Activated CD8-positive, alpha-beta memory T cell treated with anti-CD3 and anti-CD28 coated beads, Interleukin-2, amount 50 U/mL, for 1 hour (primary cell): Measurements from ENCODE around the gene DSCAML1.

Experiments used
- DNase-seq: peaks from one replicate; pipeline ENCODE4 v3.0.0-alpha.2; 2020; ENCODE audit errors: extremely low read depth

Gene DSCAML1

DNA sequence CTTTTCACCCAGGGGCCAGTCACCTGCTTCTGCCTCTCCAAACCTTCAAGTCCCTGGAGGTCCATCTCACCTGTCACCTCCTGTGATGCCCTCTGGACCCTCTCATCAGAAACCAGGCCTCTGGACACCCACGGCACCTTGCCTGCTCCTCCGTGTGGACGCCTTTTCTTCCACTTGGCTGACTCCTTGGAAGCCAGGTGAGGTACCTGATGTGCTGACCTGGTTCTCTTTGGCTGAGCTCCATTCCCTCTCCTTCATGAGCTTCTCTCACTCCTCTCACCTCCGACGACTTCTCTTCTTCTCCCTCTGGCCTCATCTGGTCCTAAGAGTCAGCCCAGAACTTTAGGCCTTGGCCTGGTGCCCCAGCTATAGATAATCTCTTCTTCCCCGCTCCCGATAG lies 370.1 kb downstream of the DSCAML1 start:
- DNase-seq, result no peak

DNA sequence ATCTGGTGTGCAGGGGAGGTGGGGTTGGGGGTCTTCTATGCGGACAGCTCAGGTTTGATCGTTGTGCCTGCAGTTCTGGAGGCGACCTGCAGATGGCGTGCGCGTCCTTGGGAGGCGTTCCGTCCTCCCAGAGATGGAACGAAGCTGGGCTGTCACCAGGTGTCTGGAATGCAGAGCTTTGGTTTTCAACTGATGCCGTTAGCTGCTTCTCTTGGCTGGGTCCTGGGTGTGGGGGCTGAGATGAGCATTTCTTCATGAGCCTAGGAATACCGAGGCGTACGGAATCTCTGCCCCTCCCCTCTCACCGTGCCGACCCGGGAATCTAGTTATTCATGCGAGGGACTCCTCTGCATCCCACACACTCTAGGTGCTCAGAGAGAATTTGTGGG lies 370.7 kb downstream of the DSCAML1 start:
- DNase-seq, result peak; percentile 11

DNA sequence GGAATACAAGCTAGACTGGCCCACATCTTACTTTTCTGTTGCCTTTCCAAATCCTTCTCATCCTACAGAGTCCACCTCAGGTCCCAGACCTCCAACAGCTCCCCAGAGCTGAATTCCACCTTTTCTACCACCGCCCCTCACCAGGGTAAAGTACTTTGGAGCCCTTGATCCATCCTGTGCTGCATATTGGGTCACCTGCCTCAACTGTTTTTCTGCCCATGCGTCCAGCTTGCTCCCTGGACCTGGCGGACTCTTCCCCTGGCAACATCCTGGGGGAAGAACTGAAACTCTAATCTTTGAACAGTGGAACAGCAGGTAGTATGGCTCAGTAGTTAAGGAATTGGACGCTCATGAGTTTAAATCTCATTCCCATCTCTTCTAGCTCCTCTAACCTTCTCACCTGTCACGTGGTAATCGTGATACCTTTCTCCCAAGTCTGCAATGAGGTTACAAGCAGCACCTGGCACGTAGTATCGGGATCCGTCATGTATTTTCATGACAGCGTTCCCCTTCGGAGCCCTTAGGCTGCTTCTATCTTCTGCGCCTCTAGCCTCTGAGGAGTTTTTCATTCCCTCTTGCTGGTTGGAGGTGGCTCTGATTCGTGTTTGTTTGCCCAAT lies 371.2 kb downstream of the DSCAML1 start:
- no peak for DNase-seq

GRCh38 chr11:117424781-117425180 lies 372.2 kb downstream of the DSCAML1 start:
- DNase-seq, result no peak

- DNase-seq, result no peak
Measured at GRCh38 chr11:117423046-117423575, 373.9 kb downstream of the DSCAML1 start.

DNA sequence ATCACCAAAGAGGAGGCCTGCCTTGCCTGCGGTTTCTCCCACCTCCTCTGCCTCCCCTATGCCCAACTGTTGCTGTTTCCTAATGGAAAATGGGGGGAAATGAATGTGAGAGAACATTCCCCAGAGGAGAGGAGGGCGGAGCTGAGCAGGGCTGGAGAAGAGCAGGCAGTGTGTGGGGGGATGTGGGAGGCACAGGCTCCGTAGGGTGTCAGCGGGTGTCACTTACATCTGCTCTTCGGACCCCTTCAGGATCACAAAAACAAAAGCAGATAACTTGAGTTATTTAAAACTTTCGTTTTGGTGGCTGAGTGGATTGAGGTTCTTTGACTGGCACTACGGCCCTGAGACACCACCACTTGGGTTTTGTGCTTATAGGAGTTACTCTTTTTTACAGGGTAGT lies 375.5 kb downstream of the DSCAML1 start:
- no peak for DNase-seq

DNA sequence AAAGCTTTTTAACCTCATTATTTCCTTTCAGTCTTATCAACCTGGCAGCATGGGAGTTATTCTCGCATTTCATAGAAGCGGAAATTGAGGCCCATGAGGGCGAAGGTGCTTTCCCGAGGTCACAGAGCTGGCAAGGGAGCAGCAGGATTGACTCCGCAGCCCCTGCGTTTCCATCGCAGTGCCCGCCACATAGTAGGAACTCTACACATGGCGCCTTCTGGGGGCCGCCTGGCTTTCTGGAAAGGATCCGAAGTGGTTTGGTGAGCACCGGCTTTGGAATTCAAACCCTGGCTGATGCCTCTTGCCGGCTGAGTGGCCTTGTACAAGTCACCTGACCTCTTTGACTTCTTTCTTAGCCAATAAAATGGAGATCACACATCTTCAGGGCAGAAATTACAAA lies 376.0 kb downstream of the DSCAML1 start:
- no peak for DNase-seq

DNA sequence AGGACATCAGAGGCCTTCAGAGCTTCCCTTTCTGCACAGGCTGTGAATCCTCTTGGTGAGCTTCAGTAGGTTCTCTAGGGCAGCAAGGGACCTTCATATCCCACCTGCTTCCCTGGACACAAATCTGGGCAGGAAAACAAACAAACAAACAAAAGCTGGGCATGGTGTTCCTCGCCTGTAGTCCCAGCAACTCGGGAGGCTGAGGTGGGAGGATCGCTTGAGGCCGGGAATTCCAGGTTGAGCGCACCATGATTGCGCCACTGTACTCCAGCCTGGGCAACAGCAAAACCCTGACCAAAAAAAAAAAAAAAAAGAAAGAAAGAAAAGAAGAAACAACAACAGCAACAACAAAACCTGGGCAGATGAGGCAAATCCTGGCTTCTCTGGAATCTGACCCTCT lies 376.4 kb downstream of the DSCAML1 start:
- no peak for DNase-seq

GRCh38 chr11:117420143-117420485 lies 376.9 kb downstream of the DSCAML1 start:
- DNase-seq, result no peak

GRCh38 chr11:117419482-117420142 lies 377.4 kb downstream of the DSCAML1 start:
- DNase-seq, result no peak

GRCh38 chr11:117418737-117419481 lies 378.1 kb downstream of the DSCAML1 start:
- no peak for DNase-seq

DNA sequence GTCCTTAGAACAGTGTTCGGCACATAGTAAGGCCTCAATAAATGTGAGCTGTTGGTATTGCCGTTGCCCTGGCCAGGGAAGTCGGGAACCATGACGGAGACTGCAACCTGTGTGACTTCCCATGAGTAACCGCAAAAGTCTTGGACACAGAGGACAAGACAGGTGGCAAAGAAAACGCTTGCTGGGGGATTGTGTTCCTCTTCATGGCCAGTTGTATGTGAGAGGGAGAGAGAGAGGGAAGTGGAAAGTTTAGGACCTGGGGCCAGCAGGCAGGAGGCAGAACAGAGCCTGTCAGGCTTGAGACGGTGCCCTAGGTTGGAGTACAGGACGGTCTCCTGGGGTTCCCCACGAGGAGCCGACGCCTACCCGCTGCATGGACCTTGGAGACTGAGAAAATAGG lies 379.2 kb downstream of the DSCAML1 start:
- no peak for DNase-seq

- DNase-seq, result no peak
Measured at GRCh38 chr11:117417342-117417741, 379.7 kb downstream of the DSCAML1 start.

DNA sequence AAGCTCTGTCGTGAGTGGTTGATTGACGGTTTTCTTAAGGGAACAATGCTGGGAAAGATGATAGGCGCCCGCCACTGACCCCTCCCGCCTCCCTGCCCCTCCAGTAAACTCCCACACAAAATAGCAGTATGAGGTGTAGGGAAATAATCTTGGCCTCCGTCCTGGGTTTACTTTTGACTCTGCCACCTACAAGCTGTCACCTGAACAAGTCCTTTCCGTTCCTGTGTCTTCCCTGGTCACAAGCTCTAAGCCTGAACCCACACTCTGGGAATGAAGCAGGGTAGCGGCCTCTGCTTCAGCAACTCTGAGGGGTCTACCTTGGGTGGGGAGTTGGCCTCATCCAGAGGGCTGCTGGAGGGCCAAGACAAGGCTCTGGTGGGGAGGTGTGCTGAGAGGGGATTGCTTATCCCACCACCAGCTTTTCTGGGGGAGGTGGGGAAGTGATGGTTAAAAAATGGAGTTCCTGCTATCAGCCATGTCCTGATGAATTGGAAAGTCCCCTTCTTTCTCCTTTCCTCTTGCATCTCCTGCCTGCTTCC lies 381.6 kb downstream of the DSCAML1 start:
- DNase-seq, result no peak

- DNase-seq, result no peak
Measured at GRCh38 chr11:117414724-117415123, 382.3 kb downstream of the DSCAML1 start.

DNA sequence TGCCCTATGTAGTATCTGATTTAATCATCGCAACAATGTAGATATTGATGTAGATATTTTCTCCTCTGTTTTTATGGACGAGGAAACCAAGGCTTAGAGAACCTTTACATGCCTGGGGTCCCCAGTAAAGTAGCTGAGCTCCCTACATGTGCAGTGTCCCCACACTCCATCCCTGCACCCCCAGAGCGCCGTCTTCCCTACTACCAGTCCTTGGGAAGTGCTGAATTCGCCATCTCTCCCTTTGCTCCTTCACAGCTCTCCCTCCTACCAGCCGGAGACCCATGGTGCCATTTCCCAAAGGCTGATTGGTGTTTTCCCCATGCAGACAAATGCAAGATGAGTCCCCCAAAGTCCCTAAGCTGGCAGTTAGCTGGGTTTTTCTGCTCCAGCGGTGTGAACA lies 383.4 kb downstream of the DSCAML1 start:
- DNase-seq, result no peak

- DNase-seq, result no peak
Measured at GRCh38 chr11:117412653-117413275, 384.3 kb downstream of the DSCAML1 start.

- no peak for DNase-seq
Measured at GRCh38 chr11:117412176-117412575, 384.8 kb downstream of the DSCAML1 start.

GRCh38 chr11:117411736-117412135 lies 385.3 kb downstream of the DSCAML1 start:
- DNase-seq, result no peak

DNA sequence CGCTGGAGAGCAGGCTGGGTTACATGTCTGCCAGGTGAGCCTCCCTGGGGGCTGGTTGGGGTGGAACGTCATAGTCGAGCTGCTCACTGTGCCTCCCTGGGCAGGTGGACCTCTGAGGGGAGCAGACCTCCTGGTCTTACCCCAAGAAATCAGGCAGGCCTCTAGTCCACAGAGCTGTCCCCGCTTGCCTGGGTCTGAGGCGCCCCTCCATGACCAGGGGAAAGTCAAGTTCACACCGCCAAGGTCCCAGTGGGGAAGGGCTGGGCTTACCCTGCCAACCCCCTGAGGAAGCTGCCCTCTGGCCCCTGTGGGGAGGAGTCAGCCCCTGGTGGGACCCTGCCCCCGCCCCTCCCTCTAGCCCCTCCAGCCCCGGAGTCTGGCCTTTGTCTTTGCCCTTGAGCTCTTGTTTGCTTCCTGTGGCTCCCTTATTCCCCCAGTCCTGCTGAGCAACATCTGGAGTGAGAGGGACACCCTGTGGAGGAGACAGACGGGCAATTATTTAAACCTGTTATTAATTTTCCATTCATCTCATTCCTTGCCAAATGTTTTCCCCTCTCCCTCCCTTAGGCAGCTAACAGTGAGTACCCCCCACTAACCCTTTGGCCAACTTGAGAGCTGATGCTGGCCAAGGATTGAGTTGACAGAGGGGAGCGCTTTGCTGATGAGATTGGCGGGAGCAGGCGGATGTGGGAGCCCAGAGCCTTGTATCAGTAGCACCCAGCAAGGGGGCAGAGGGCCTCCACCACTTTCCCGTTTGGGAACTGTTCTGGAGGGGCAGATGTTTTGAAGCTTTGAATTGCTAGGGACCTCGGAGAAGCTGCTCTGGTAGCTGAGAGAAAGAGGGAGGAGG lies 385.9 kb downstream of the DSCAML1 start:
- no peak for DNase-seq

GRCh38 chr11:117410238-117410637 lies 386.8 kb downstream of the DSCAML1 start:
- no peak for DNase-seq
